Loucy (cell line): ENCODE data around the gene FOXL1.

ENCODE experiments used
- EZH2phosphoT487 ChIP-seq: fragments of 200-600 bp; IDR thresholded peaks from 2 replicates; pipeline ENCODE4 v1.6.1; 2018; ENCODE audit warnings: antibody characterized with exemption, mild to moderate bottlenecking, moderate library complexity, borderline replicate concordance
- TF ChIP-seq, protein P1 (sequence below): fragments of 200-600 bp; sonication (generic); conservative IDR thresholded peaks from 2 replicates; pipeline ENCODE4 v1.5.1; 2014; ENCODE audit warnings: mild to moderate bottlenecking, antibody characterized with exemption, low read length

DNA sequence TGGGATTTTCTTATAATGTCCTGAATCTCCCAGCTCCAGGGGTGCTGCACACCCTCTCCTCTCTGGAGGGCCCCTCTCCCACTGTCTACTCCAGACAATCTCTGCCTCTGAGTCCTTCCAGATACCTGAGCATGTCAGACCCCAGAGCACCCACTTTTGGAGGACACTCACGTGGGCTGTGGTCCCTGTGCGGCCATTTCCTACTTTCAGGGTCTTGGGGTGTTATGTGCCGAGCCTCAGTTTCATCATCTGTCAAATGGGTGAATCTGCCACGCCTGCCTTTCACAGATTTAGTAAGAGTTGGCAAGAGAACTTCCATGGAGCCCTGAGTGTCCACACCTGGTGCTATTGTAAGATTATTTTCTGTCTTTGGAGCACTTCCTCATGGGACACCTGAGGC is 3.7 kb upstream of the FOXL1 start:
- TF ChIP-seq, protein P1, sequence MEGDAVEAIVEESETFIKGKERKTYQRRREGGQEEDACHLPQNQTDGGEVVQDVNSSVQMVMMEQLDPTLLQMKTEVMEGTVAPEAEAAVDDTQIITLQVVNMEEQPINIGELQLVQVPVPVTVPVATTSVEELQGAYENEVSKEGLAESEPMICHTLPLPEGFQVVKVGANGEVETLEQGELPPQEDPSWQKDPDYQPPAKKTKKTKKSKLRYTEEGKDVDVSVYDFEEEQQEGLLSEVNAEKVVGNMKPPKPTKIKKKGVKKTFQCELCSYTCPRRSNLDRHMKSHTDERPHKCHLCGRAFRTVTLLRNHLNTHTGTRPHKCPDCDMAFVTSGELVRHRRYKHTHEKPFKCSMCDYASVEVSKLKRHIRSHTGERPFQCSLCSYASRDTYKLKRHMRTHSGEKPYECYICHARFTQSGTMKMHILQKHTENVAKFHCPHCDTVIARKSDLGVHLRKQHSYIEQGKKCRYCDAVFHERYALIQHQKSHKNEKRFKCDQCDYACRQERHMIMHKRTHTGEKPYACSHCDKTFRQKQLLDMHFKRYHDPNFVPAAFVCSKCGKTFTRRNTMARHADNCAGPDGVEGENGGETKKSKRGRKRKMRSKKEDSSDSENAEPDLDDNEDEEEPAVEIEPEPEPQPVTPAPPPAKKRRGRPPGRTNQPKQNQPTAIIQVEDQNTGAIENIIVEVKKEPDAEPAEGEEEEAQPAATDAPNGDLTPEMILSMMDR: no peak
- no peak for TF ChIP-seq EZH2phosphoT487
